Measurements from ENCODE around the gene CORO2A. TPM values are rescaled to one million over a fixed set of nuclear protein-coding genes. Genes with fewer than 3 reads are reported as not detected.

Gene CORO2A
- total and polyA plus RNA-seq, 10 of the 15 experiments (the other 5 are each of a cell fraction or from before 2014, with no cell fraction given), result 1.0 to 5.3 (median 3.5) TPM

DNA sequence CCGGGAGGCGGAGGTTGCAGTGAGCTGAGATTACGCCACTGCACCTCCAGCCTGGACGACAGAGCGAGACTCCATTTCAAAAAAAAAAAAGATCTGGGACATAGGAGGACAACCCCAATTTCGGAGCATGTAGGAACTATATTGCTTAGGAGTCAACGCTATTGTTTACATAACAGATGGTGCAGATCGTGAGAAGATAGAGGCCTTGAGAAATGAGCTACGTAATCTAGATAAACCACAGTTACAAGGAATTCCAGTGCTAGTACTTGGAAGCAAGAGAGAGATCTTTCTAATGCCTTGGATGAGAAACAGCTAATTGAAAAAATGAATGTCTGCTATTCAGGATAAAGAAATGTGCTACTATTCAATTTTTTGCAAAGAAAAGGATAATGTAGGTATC lies 42.7 kb upstream of the CORO2A start:
- Histone ChIP-seq H3K9ac (ENCODE audit: control insufficient read depth, insufficient read depth, low read length) (no peak overlapping the region), H3K4me2 (ENCODE audit: control insufficient read depth, insufficient read depth) (no peak overlapping the region), H3K9me3 (replicated peaks; ENCODE audit: control insufficient read depth, insufficient read depth, low read length) (no peaks in the 10 kb centered on the region), H3K79me2 (ENCODE audit: control insufficient read depth, insufficient read depth, low read length) (no peaks in the 10 kb centered on the region), H3K36me3 (ENCODE audit: control insufficient read depth in 2 of 2, insufficient read depth in 2 of 2, low read length in 1 of 2) (no peaks in the 10 kb centered on the region), H3K4me1 (ENCODE audit: control insufficient read depth, insufficient read depth, low read length) (peaks cover 7% of the 10 kb centered on the region; the same call in 1 of the 2 replicates), H2AFZ (ENCODE audit: control insufficient read depth, low read depth, low read length) (no peak overlapping the region), H3K27ac (ENCODE audit: control insufficient read depth, insufficient read depth) (no peak overlapping the region), H3K27me3 (replicated peaks in 1 of 2; ENCODE audit: control insufficient read depth in 2 of 2, insufficient read depth in 2 of 2, low read length in 1 of 2) (no peaks in the 10 kb centered on the region), H3K4me3 (no peak overlapping the region), H4K20me1 (ENCODE audit: control insufficient read depth, insufficient read depth) (no peaks in the 10 kb centered on the region)
- WGBS (ENCODE audit: insufficient coverage, insufficient replicate concordance, low lambda C conversion rate, missing lambda C conversion rate), result 90% methylated on average over 9 of the region's 9 CpGs
- BruUV-seq (replicated peaks), result no TSS peak
- POLR2A ChIA-PET, result no interaction called here
- ATAC-seq (no peak), FAIRE-seq (no peak), DNase-seq (ENCODE audit: low read depth, low spot score) (no peak)
- TF ChIP-seq USF1 (IDR thresholded peaks at IDR 0.05; ENCODE audit: borderline replicate concordance, extremely low read length, insufficient read depth, low read depth, low read length) (no peak), BCL11A (IDR thresholded peaks at IDR 0.05; ENCODE audit: low read depth, low read length) (no peak), SMARCA5 (IDR thresholded peaks at IDR 0.05) (no peak), ZZZ3 (IDR thresholded peaks at IDR 0.05; ENCODE audit: control insufficient read depth, insufficient read length, low read depth) (no peak), EGR1 (IDR thresholded peaks at IDR 0.05; ENCODE audit: borderline replicate concordance in 1 of 2, low read depth in 2 of 2, low read length in 2 of 2) (no peak), ZNF687 (IDR thresholded peaks at IDR 0.05) (no peak)
- TF ChIP-seq, protein P1, sequence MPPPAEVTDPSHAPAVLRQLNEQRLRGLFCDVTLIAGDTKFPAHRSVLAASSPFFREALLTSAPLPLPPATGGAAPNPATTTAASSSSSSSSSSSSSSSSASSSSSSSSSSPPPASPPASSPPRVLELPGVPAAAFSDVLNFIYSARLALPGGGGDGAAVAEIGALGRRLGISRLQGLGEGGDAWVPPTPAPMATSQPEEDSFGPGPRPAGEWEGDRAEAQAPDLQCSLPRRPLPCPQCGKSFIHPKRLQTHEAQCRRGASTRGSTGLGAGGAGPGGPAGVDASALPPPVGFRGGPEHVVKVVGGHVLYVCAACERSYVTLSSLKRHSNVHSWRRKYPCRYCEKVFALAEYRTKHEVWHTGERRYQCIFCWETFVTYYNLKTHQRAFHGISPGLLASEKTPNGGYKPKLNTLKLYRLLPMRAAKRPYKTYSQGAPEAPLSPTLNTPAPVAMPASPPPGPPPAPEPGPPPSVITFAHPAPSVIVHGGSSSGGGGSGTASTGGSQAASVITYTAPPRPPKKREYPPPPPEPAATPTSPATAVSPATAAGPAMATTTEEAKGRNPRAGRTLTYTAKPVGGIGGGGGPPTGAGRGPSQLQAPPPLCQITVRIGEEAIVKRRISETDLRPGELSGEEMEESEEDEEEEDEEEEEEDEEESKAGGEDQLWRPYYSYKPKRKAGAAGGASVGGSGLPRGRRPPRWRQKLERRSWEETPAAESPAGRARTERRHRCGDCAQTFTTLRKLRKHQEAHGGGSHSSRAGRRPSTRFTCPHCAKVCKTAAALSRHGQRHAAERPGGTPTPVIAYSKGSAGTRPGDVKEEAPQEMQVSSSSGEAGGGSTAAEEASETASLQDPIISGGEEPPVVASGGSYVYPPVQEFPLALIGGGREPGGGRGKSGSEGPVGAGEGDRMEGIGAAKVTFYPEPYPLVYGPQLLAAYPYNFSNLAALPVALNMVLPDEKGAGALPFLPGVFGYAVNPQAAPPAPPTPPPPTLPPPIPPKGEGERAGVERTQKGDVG (CRISPR knock-in tag; IDR thresholded peaks at IDR 0.05), result no peak
- intact Hi-C loops (cut with micrococcal nuclease; ENCODE audit: unreplicated experiment) (no loop called here), in situ Hi-C loops (cut with MboI) (no loop called here)
- RAD21 ChIA-PET (ENCODE audit: unreplicated experiment), result no interaction called here
- CTCF ChIA-PET, result interaction anchor here (0.9 to 1.5 kb wide), 4 partner anchors 11 to 161 kb away, joined by 3 to 5 read pairs (median 5); no protein-coding TSS in a partner anchor
- SMC1A ChIA-PET (ENCODE audit: uncharacterized antibody, unreplicated experiment), result interaction anchor here (1.0 to 1.2 kb wide), 3 partner anchors 12 to 117 kb away, joined by 4 read pairs; partner anchors contain the start of gene TBC1D2
